HG03159 (cell line): Measurements from ENCODE around the gene LZTR1.

Experiments used
- ATAC-seq: cut with Tn5 transposase; IDR thresholded peaks from one replicate; pipeline ENCODE4 v1.9.1; 2021; ENCODE audit warnings: mild to moderate bottlenecking, moderate library complexity; ENCODE audit not compliant: unreplicated experiment

The LZTR1 gene

GRCh38 chr22:20949698-20950183 lies 32.4 kb upstream of the LZTR1 start:
- ATAC-seq, result no peak

- ATAC-seq, result no peak
Observed at GRCh38 chr22:20951151-20951931, 30.8 kb upstream of the LZTR1 start.

- no peak for ATAC-seq
Observed at GRCh38 chr22:20951932-20952380, 30.1 kb upstream of the LZTR1 start.

- no peak for ATAC-seq
Observed at GRCh38 chr22:20952544-20953341, 29.4 kb upstream of the LZTR1 start.

GRCh38 chr22:20953342-20953608 lies 28.8 kb upstream of the LZTR1 start:
- ATAC-seq, result no peak

GRCh38 chr22:20953668-20954500 lies 28.2 kb upstream of the LZTR1 start:
- no peak for ATAC-seq

GRCh38 chr22:20955548-20955947 lies 26.5 kb upstream of the LZTR1 start:
- ATAC-seq, result no peak

- no peak for ATAC-seq
Observed at GRCh38 chr22:20956258-20957101, 25.6 kb upstream of the LZTR1 start.

GRCh38 chr22:20957102-20957682 lies 24.9 kb upstream of the LZTR1 start:
- no peak for ATAC-seq

GRCh38 chr22:20957683-20958431 lies 24.2 kb upstream of the LZTR1 start:
- ATAC-seq, result no peak

GRCh38 chr22:20959578-20960461 lies 22.3 kb upstream of the LZTR1 start:
- no peak for ATAC-seq

- ATAC-seq, result no peak
Observed at GRCh38 chr22:20960609-20961008, 21.5 kb upstream of the LZTR1 start.

- ATAC-seq, result no peak
Observed at GRCh38 chr22:20962491-20962945, 19.6 kb upstream of the LZTR1 start.

- ATAC-seq, result no peak
Observed at GRCh38 chr22:20963201-20964052, 18.7 kb upstream of the LZTR1 start.

- ATAC-seq, result no peak
Observed at GRCh38 chr22:20964090-20964798, 17.9 kb upstream of the LZTR1 start.

GRCh38 chr22:20964799-20965103 lies 17.3 kb upstream of the LZTR1 start:
- ATAC-seq, result no peak
